ENCODE measurements around the gene ATXN1.

Gene ATXN1

DNA sequence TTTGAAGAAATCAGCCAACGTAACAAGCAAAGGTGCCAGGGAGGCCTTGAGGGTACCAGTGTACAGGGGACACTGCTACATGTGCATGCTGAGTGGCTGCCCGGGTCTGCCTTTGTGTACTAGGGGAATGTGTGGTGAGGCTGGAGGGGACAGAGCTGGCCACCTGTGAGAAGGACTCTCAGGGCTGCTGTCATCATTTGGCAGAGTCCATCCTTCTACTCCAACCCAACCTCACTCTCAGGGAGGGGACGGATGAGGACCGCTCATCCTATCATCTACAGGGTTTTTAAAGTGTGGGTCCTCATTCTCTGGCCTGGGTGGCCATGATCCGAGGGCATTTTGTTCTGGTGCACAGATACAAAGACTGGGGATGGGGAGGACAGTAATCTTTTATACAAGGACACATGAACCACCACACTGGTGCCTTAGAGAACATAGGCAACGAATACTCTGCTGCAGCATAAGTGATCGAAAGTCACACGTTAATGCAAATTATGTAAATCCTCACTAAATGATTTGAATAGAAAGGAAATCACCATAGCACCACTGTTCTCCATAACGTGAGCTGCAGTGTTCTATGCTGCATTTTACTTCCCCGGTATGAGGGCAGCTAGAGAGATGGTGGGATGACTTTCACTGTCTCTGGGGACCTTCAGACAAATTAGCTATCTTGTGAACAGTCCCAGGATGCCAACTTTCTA lies 341.5 kb downstream of the ATXN1 start:
- Histone ChIP-seq H2BK15ac (replicated peaks; ENCODE audit: low read depth) (no peak overlapping the region), H4K5ac (ENCODE audit: low read length) (no peak overlapping the region), H2BK120ac (ENCODE audit: low read depth, low read length) (no peak overlapping the region), H3K23ac (ENCODE audit: low read length) (no peak overlapping the region), H2AK5ac (ENCODE audit: low read length) (no peak overlapping the region), H3K36me3 (ENCODE audit: control insufficient read depth, insufficient read depth, low read length) (no peaks in the 10 kb centered on the region), H3K27me3 (ENCODE audit: insufficient read depth, low read length, poor library complexity) (no peaks in the 10 kb centered on the region), H3K9ac (ENCODE audit: low read length) (no peak overlapping the region), H3K4me2 (ENCODE audit: low read length) (no peak overlapping the region), H3K27ac (ENCODE audit: low read depth, low read length) (no peak overlapping the region), H3K79me2 (ENCODE audit: control insufficient read depth, insufficient read depth, low read length) (no peaks in the 10 kb centered on the region), H3K79me1 (ENCODE audit: low read length) (no peaks in the 10 kb centered on the region), H3K56ac (ENCODE audit: low read length) (no peak overlapping the region), H3K4me1 (ENCODE audit: control insufficient read depth, low read depth, low read length) (peaks cover 3% of the 10 kb centered on the region), H3K18ac (ENCODE audit: low read length) (no peak overlapping the region), H3K4me3 (ENCODE audit: low read length) (no peak overlapping the region), H3K4ac (ENCODE audit: low read depth, low read length) (no peak overlapping the region), H2BK5ac (ENCODE audit: low read length) (no peak overlapping the region), H4K8ac (ENCODE audit: low read depth, low read length) (no peak overlapping the region)
- no CpG with 5 or more reads among the region's 10 CpGs for WGBS (ENCODE audit: extremely low coverage, insufficient coverage, low lambda C conversion rate)
- no peak for DNase-seq

DNA sequence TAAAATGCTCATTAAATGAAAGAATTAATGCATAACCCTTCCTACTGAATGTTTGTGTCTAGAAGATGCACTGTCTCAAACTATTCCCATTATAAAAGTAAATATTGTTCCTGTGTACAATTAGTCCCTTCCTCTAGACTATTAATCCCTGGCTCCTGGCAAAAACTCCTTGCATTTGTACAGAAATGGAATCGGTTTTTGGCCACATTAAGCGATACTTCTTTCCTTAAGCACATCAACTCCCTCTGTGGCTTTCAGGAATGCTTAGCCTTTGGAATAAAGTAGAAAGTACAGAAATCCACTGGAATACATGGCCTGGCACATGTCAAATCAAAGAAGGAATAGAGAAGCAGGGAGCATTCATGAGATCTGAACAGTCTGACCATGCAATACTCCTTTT lies 343.1 kb downstream of the ATXN1 start:
- Histone ChIP-seq H3K27me3 (ENCODE audit: insufficient read depth, low read length, poor library complexity) (no peaks in the 10 kb centered on the region), H3K23ac (ENCODE audit: low read length) (no peak overlapping the region), H3K36me3 (ENCODE audit: control insufficient read depth, insufficient read depth, low read length) (no peaks in the 10 kb centered on the region), H3K79me1 (ENCODE audit: low read length) (no peaks in the 10 kb centered on the region), H3K4me1 (ENCODE audit: control insufficient read depth, low read depth, low read length) (peaks cover 3% of the 10 kb centered on the region), H4K5ac (ENCODE audit: low read length) (no peak overlapping the region), H3K4me3 (ENCODE audit: low read length) (no peak overlapping the region), H3K56ac (ENCODE audit: low read length) (no peak overlapping the region), H3K27ac (ENCODE audit: low read depth, low read length) (no peak overlapping the region), H3K9ac (ENCODE audit: low read length) (no peak overlapping the region), H2BK5ac (ENCODE audit: low read length) (no peak overlapping the region), H3K4me2 (ENCODE audit: low read length) (no peak overlapping the region), H4K8ac (ENCODE audit: low read depth, low read length) (no peak overlapping the region), H3K18ac (ENCODE audit: low read length) (no peak overlapping the region), H3K4ac (ENCODE audit: low read depth, low read length) (no peak overlapping the region), H2BK120ac (ENCODE audit: low read depth, low read length) (no peak overlapping the region), H2AK5ac (ENCODE audit: low read length) (no peak overlapping the region), H2BK15ac (replicated peaks; ENCODE audit: low read depth) (no peak overlapping the region), H3K79me2 (ENCODE audit: control insufficient read depth, insufficient read depth, low read length) (no peaks in the 10 kb centered on the region)
- no CpG with 5 or more reads among the region's 2 CpGs for WGBS (ENCODE audit: extremely low coverage, insufficient coverage, low lambda C conversion rate)
- no peak for DNase-seq

DNA sequence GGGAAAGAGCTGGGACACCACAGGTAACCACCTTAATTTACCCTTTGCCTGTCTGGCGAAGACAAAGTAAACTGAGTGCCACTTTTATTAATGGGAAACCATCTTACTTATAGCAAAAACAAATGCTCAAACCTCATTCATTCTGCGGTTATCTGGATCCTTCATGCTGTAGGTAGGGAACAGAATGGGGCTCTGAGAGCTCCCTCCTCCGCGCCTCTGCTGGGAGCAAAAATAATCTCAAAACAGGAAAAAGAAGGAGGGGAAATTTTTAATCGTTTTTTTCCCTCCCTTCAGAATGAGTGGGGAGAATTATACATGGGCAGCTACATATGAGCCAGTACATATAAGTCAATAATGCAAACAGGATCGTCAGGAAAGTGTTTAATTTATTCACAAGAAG lies 345.6 kb downstream of the ATXN1 start:
- peaks cover 3% of the 10 kb centered on the region for H3K4me1 ChIP-seq (ENCODE audit: control insufficient read depth, low read depth, low read length)
- no CpG with 5 or more reads among the region's 6 CpGs for WGBS (ENCODE audit: extremely low coverage, insufficient coverage, low lambda C conversion rate)
- no peak overlapping the region for H3K9ac ChIP-seq (ENCODE audit: low read length)
- H3K56ac ChIP-seq (ENCODE audit: low read length) = no peak overlapping the region
- no peaks in the 10 kb centered on the region for H3K79me2 ChIP-seq (ENCODE audit: control insufficient read depth, insufficient read depth, low read length)
- DNase-seq = no peak
- H3K4me2 ChIP-seq (ENCODE audit: low read length) = no peak overlapping the region
- no peak overlapping the region for H2BK5ac ChIP-seq (ENCODE audit: low read length)
- no peak overlapping the region for H2BK15ac ChIP-seq (replicated peaks; ENCODE audit: low read depth)
- no peak overlapping the region for H3K23ac ChIP-seq (ENCODE audit: low read length)
- no peak overlapping the region for H3K4ac ChIP-seq (ENCODE audit: low read depth, low read length)
- H2BK120ac ChIP-seq (ENCODE audit: low read depth, low read length) = no peak overlapping the region
- H2AK5ac ChIP-seq (ENCODE audit: low read length) = no peak overlapping the region
- H3K27me3 ChIP-seq (ENCODE audit: insufficient read depth, low read length, poor library complexity) = no peaks in the 10 kb centered on the region
- no peak overlapping the region for H3K27ac ChIP-seq (ENCODE audit: low read depth, low read length)
- no peaks in the 10 kb centered on the region for H3K79me1 ChIP-seq (ENCODE audit: low read length)
- H4K8ac ChIP-seq (ENCODE audit: low read depth, low read length) = no peak overlapping the region
- no peak overlapping the region for H3K18ac ChIP-seq (ENCODE audit: low read length)
- no peak overlapping the region for H3K4me3 ChIP-seq (ENCODE audit: low read length)
- no peak overlapping the region for H4K5ac ChIP-seq (ENCODE audit: low read length)
- no peaks in the 10 kb centered on the region for H3K36me3 ChIP-seq (ENCODE audit: control insufficient read depth, insufficient read depth, low read length)

DNA sequence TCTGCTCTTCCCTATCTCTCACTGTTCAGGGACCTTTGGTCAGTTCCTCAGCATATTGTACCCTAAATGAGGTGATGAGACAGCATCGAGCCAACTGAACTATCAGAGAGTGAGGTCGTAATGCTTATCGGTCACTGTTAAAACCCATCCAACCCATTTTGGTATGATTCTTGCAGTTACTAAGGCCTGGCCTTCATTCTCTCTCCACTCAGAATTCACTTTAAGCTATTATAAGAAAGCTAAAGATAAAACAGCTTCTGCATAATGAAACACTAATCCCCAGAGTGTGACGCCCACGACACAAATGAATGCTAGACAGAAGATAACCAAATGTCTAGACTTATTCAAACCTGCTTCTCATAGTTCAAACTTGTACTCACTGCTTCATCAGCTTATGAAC lies 347.1 kb downstream of the ATXN1 start:
- H3K27me3 ChIP-seq (ENCODE audit: insufficient read depth, low read length, poor library complexity) = no peaks in the 10 kb centered on the region
- no peak for DNase-seq
- H3K56ac ChIP-seq (ENCODE audit: low read length) = no peak overlapping the region
- no peak overlapping the region for H3K4ac ChIP-seq (ENCODE audit: low read depth, low read length)
- H3K9ac ChIP-seq (ENCODE audit: low read length) = no peak overlapping the region
- no peak overlapping the region for H3K23ac ChIP-seq (ENCODE audit: low read length)
- H2BK120ac ChIP-seq (ENCODE audit: low read depth, low read length) = no peak overlapping the region
- H2BK5ac ChIP-seq (ENCODE audit: low read length) = no peak overlapping the region
- no peak overlapping the region for H3K4me3 ChIP-seq (ENCODE audit: low read length)
- H3K4me1 ChIP-seq (ENCODE audit: control insufficient read depth, low read depth, low read length) = no peaks in the 10 kb centered on the region
- no peak overlapping the region for H4K8ac ChIP-seq (ENCODE audit: low read depth, low read length)
- no peak overlapping the region for H3K4me2 ChIP-seq (ENCODE audit: low read length)
- no peak overlapping the region for H3K27ac ChIP-seq (ENCODE audit: low read depth, low read length)
- no peak overlapping the region for H3K18ac ChIP-seq (ENCODE audit: low read length)
- H3K79me1 ChIP-seq (ENCODE audit: low read length) = no peaks in the 10 kb centered on the region
- no peak overlapping the region for H2AK5ac ChIP-seq (ENCODE audit: low read length)
- no peak overlapping the region for H4K5ac ChIP-seq (ENCODE audit: low read length)
- H3K36me3 ChIP-seq (ENCODE audit: control insufficient read depth, insufficient read depth, low read length) = no peaks in the 10 kb centered on the region
- no CpG with 5 or more reads among the region's 5 CpGs for WGBS (ENCODE audit: extremely low coverage, insufficient coverage, low lambda C conversion rate)
- no peaks in the 10 kb centered on the region for H3K79me2 ChIP-seq (ENCODE audit: control insufficient read depth, insufficient read depth, low read length)
- no peak overlapping the region for H2BK15ac ChIP-seq (replicated peaks; ENCODE audit: low read depth)

DNA sequence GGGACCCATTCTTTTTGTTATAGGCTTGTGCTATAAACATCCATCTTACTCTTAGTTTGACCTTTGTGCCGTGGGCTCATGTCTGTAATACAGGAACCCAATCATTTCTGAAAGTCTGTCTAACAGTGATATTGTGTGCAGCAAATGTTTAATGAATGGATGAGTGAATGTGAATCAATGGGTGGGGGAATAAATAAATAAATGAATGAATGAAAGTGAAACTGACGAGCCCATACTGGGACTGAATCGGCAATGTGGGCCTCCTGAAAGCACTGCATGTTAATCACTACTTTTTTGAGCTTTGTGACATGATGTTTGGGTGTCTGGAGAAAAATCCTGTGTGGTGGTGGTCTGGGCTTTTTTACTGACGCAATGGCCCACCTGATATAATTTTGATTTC lies 347.9 kb downstream of the ATXN1 start:
- Histone ChIP-seq H3K4me1 (ENCODE audit: control insufficient read depth, low read depth, low read length) (no peaks in the 10 kb centered on the region), H2BK15ac (replicated peaks; ENCODE audit: low read depth) (no peak overlapping the region), H3K4ac (ENCODE audit: low read depth, low read length) (no peak overlapping the region), H3K23ac (ENCODE audit: low read length) (no peak overlapping the region), H3K79me2 (ENCODE audit: control insufficient read depth, insufficient read depth, low read length) (no peaks in the 10 kb centered on the region), H3K27ac (ENCODE audit: low read depth, low read length) (no peak overlapping the region), H3K79me1 (ENCODE audit: low read length) (no peaks in the 10 kb centered on the region), H3K4me2 (ENCODE audit: low read length) (no peak overlapping the region), H4K8ac (ENCODE audit: low read depth, low read length) (no peak overlapping the region), H2BK120ac (ENCODE audit: low read depth, low read length) (no peak overlapping the region), H4K5ac (ENCODE audit: low read length) (no peak overlapping the region), H2AK5ac (ENCODE audit: low read length) (no peak overlapping the region), H3K4me3 (ENCODE audit: low read length) (no peak overlapping the region), H3K27me3 (ENCODE audit: insufficient read depth, low read length, poor library complexity) (no peaks in the 10 kb centered on the region), H3K9ac (ENCODE audit: low read length) (no peak overlapping the region), H3K56ac (ENCODE audit: low read length) (no peak overlapping the region), H3K18ac (ENCODE audit: low read length) (no peak overlapping the region), H3K36me3 (ENCODE audit: control insufficient read depth, insufficient read depth, low read length) (no peaks in the 10 kb centered on the region), H2BK5ac (ENCODE audit: low read length) (no peak overlapping the region)
- no CpG with 5 or more reads among the region's 4 CpGs for WGBS (ENCODE audit: extremely low coverage, insufficient coverage, low lambda C conversion rate)
- DNase-seq = no peak

DNA sequence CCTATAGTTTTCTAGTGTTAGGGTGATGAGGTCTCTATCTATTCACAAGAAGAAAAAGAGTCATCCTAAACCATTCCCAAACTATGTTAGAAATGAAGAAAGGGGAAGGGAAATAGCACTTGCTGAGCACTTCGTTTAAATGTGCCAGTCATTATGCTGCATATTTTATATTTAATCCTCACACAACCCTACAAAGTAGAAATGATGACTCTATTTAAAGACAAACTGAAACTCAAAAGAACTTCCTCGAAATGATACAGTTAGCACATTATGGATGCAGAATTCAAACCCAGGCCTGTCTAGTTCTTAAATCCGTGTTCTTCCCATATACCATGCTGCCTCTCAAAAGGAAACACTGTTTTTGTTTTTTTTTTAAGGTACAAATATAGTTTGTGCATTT lies 348.3 kb downstream of the ATXN1 start:
- Histone ChIP-seq H4K8ac (ENCODE audit: low read depth, low read length) (no peak overlapping the region), H2BK15ac (replicated peaks; ENCODE audit: low read depth) (no peak overlapping the region), H3K36me3 (ENCODE audit: control insufficient read depth, insufficient read depth, low read length) (no peaks in the 10 kb centered on the region), H3K27me3 (ENCODE audit: insufficient read depth, low read length, poor library complexity) (no peaks in the 10 kb centered on the region), H3K4ac (ENCODE audit: low read depth, low read length) (no peak overlapping the region), H3K4me3 (ENCODE audit: low read length) (no peak overlapping the region), H3K4me1 (ENCODE audit: control insufficient read depth, low read depth, low read length) (no peaks in the 10 kb centered on the region), H3K79me1 (ENCODE audit: low read length) (no peaks in the 10 kb centered on the region), H2BK120ac (ENCODE audit: low read depth, low read length) (no peak overlapping the region), H2AK5ac (ENCODE audit: low read length) (no peak overlapping the region), H3K23ac (ENCODE audit: low read length) (no peak overlapping the region), H3K9ac (ENCODE audit: low read length) (no peak overlapping the region), H2BK5ac (ENCODE audit: low read length) (no peak overlapping the region), H3K56ac (ENCODE audit: low read length) (no peak overlapping the region), H4K5ac (ENCODE audit: low read length) (no peak overlapping the region), H3K27ac (ENCODE audit: low read depth, low read length) (no peak overlapping the region), H3K4me2 (ENCODE audit: low read length) (no peak overlapping the region), H3K18ac (ENCODE audit: low read length) (no peak overlapping the region), H3K79me2 (ENCODE audit: control insufficient read depth, insufficient read depth, low read length) (no peaks in the 10 kb centered on the region)
- DNase-seq = no peak
- no CpG with 5 or more reads among the region's 3 CpGs for WGBS (ENCODE audit: extremely low coverage, insufficient coverage, low lambda C conversion rate)
